Right cardiac atrium (tissue), 5 donors: Measurements from ENCODE around the gene CA6. TPM values are rescaled to one million over a fixed set of nuclear protein-coding genes. Genes with fewer than 3 reads are reported as not detected.
"Not testable (repeated sequence)": the region's sequence is repeated elsewhere in the genome, so short reads cannot be mapped to it uniquely, and the experiment has no call there.

Experiments
- ATAC-seq, 2 donors: fragments of 200-7000 bp; cut with Tn5 transposase; one replicate each; pipeline versions ENCODE4 v1.8.0 to v1.9.1; 2020; ENCODE audit warnings: moderate library complexity in 2 of 2, mild to moderate bottlenecking in 1 of 2
- DNase-seq, 3 donors: peaks; one replicate each; pipeline ENCODE4 v3.0.0-alpha.2; 2020
- H3K27ac ChIP-seq: one replicate; pipeline ENCODE4 v1.5.1; 2013; ENCODE audit warnings: mild to moderate bottlenecking, low read length, control low read depth, moderate library complexity
- H3K27me3 ChIP-seq: one replicate; pipeline ENCODE4 v1.6.1; 2013; ENCODE audit not compliant: control insufficient read depth, insufficient read depth
- H3K4me1 ChIP-seq: one replicate; pipeline ENCODE4 v1.6.1; 2013; ENCODE audit warnings: low read length; ENCODE audit not compliant: control insufficient read depth, insufficient read depth
- H3K4me3 ChIP-seq: one replicate; pipeline ENCODE4 v1.5.1; 2013; ENCODE audit warnings: low read length, control low read depth
- H3K9me3 ChIP-seq: one replicate; pipeline ENCODE4 v1.6.1; 2013; ENCODE audit warnings: low read length; ENCODE audit not compliant: control insufficient read depth
- WGBS: extraction: QIAGEN DNeasy Blood & Tissue Kit; methylation state at CpG from one replicate; pipeline ENCODE4 v1.1.7; 2013; 5-methylcytosine and 5-hydroxymethylcytosine counted together
- intact Hi-C, 4 donors: fragments of 100-400 bp; cut with DNase I; formaldehyde crosslinking; loops; one replicate each; pipeline versions ENCODE4 v1.11.0 to v1.14.0; 2022 to 2023
- polyA plus RNA-seq: library from polyadenylated mRNA; stranded (reverse); fragments of 200-250 nt; gene quantifications from one replicate; pipeline ENCODE4 v1.2.3, GENCODE V29; 2013
- total RNA-seq, 4 donors: library from RNA; stranded (reverse); fragmentation: NEBNext Ultra II Directional; extraction: Animal tissue kit (Norgen Biotek cat#: 25700); gene quantifications; one replicate each; pipeline ENCODE4 v1.2.1, GENCODE V29; 2021
- donor health status: healthy with polysubstance abuse.
- donor health status: DM: no; HTN: yes; CAD: no.
- donor health status: DM: no; HTN: no; CAD: no.
- donor health status: DM: no; HTN: yes; CAD: no; lungs with severe emphysema.
- donor health status: DM: yes; HTN: yes; CAD: no.

The CA6 gene
- total and polyA plus RNA-seq, 5 donors: not detected

DNA sequence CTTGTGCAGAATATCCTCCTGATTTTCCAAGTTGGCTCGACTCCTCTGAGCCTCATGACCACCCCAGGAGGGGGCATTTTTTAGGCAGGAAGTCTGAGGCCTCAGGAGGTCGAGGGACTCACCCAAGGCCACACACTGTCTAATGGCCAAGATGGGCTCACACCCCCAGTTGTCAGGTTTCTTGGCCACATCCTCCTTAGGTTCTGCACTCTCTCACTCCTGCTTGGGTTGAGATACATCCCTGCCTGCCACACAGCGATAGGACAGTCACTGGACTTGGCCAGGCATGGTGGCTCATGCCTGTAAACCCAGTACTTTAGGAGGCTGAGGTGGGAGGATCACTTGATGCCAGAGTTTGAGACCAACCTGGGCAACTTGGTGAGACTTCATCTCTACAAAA lies 4.6 kb downstream of the CA6 start:
- intact Hi-C loops: no loop called here
- no peaks in the 10 kb centered on the region for H3K9me3 ChIP-seq
- DNase-seq (no peak), ATAC-seq (no peak)
- no peaks in the 10 kb centered on the region for H3K4me1 ChIP-seq
- H3K27me3 ChIP-seq: no peaks in the 10 kb centered on the region
- no peak overlapping the region for H3K27ac ChIP-seq
- WGBS: 76% methylated on average over 3 of the region's 3 CpGs
- H3K4me3 ChIP-seq: no peak overlapping the region

DNA sequence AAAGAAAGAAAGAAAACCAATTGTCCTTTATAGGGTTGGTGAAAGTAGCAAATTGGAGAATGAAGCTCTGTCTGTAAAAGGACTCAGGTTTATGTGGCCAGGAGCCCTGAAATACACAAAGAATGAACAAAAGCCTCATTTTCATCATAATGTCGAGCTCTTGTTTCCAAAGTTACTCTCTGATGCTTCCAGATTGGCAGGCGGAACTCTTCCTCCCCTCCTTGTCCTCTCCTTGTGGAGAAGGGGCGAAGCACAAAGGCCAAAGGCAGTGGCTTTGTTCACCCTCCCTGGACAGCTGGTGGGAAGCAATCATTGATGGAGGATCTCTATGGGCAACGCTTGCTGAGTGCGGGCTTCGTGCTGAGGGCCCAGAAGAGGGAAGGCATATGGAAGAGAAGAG lies 5.6 kb downstream of the CA6 start:
- H3K9me3 ChIP-seq: no peaks in the 10 kb centered on the region
- ATAC-seq (no peak), DNase-seq (no peak)
- 85% methylated on average over 6 of the region's 6 CpGs for WGBS
- no peak overlapping the region for H3K27ac ChIP-seq
- intact Hi-C loops: no loop called here
- no peaks in the 10 kb centered on the region for H3K27me3 ChIP-seq
- H3K4me1 ChIP-seq: no peaks in the 10 kb centered on the region
- no peak overlapping the region for H3K4me3 ChIP-seq

DNA sequence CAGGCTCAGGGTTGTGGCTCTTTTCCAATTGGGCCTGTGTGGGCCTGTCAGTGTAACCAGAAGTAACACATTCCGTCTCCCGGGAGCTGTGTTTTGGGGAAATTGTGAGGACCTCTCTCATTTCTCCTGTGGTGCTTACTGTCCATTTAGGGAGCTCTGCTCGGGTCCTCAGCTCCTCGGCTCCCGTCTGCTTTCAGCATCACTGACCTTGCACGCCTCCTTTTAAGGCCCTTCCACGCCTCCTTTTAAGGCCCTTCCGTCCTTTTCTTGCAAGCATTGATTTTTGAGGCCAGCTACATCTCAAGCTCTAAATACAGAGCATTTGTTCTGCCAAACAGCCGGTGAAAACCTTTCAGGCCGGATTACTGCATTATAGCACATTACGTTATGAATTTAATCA lies 9.7 kb downstream of the CA6 start:
- Histone ChIP-seq H3K27me3 (no peaks in the 10 kb centered on the region), H3K4me1 (no peaks in the 10 kb centered on the region), H3K4me3 (no peak overlapping the region), H3K27ac (no peak overlapping the region), H3K9me3 (no peaks in the 10 kb centered on the region)
- intact Hi-C loops: no loop called here
- ATAC-seq (no peak), DNase-seq (no peak)
- WGBS: 81% methylated on average over 11 of the region's 11 CpGs

- Histone ChIP-seq H3K9me3 (no peaks in the 10 kb centered on the region), H3K4me1 (no peaks in the 10 kb centered on the region), H3K27me3 (no peaks in the 10 kb centered on the region), H3K27ac (no peak overlapping the region), H3K4me3 (no peak overlapping the region)
- ATAC-seq (no peak), DNase-seq (no peak)
- intact Hi-C loops: no loop called here
- 90% methylated on average over 17 of the region's 17 CpGs for WGBS
These were observed 11.0 kb downstream of the CA6 start for GRCh38 chr1:8956461-8957349.

- Histone ChIP-seq H3K4me1 (no peaks in the 10 kb centered on the region), H3K27ac (no peak overlapping the region), H3K4me3 (no peak overlapping the region), H3K9me3 (no peaks in the 10 kb centered on the region), H3K27me3 (no peaks in the 10 kb centered on the region)
- 39% methylated on average over 13 of the region's 13 CpGs for WGBS
- peak in 1 of 3 donors; percentile 68 for DNase-seq
- ATAC-seq: peak in 1 of 2 donors; percentile 51
- intact Hi-C loops: no loop called here
These were observed 17.3 kb downstream of the CA6 start for GRCh38 chr1:8962812-8963530.

- ATAC-seq (no peak), DNase-seq (no peak)
- Histone ChIP-seq H3K27me3 (no peaks in the 10 kb centered on the region), H3K4me3 (no peak overlapping the region), H3K27ac (no peak overlapping the region), H3K4me1 (no peaks in the 10 kb centered on the region), H3K9me3 (no peaks in the 10 kb centered on the region)
- intact Hi-C loops: no loop called here
- WGBS: 50% methylated on average over 8 of the region's 8 CpGs
These were observed 18.3 kb downstream of the CA6 start for GRCh38 chr1:8963963-8964362.

- Histone ChIP-seq H3K9me3 (no peaks in the 10 kb centered on the region), H3K4me1 (no peaks in the 10 kb centered on the region), H3K27me3 (no peaks in the 10 kb centered on the region), H3K4me3 (no peak overlapping the region), H3K27ac (no peak overlapping the region)
- intact Hi-C loops: no loop called here
- WGBS: 92% methylated on average over 16 of the region's 16 CpGs
- no peak for ATAC-seq
- no peak for DNase-seq
These were observed 19.6 kb downstream of the CA6 start for GRCh38 chr1:8965121-8965820.

DNA sequence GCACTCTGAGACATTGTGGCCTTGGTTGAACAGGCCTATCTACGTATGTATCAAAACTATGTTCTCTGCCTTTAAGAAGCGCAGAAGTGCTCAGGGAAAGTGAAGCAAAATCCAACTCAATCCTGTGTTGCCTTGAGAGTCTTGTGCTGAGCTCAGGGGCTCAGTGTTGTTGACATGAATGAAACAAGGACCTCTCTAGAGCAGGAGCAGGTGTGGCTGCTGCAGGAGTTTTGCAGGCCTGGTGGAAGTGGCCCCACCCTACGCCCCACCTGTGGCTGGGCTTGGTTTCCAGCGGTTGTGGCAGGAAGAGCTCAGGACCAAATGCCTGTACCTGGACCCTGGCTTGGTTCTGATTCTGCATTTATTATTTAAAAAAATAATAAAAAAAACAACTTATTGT lies 20.9 kb downstream of the CA6 start:
- no peak for DNase-seq
- no peak for ATAC-seq
- 98% methylated on average over 4 of the region's 4 CpGs for WGBS

DNA sequence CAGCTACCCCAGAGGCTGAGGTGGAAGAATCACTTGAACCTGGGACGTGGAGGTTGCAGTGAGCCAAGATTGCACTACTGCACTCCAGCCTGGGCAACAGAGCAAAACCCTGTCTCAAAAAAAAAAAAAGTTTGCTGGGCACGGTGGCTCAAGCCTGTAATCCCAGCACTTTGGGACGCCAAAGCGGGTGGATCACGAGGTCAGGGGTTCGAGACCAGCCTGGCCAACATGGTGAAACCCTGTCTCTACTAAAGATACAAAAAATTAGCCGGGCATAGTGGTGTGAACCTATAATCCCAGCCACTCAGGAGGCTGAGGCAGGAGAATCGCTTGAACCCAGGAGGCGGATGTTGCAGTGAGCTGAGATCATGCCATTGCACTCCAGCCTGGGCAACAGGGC lies 23.2 kb downstream of the CA6 start:
- H3K4me1 ChIP-seq, H3K27ac ChIP-seq, H3K4me3 ChIP-seq, H3K9me3 ChIP-seq, DNase-seq, intact Hi-C loops, H3K27me3 ChIP-seq, ATAC-seq: not testable (repeated sequence)
- 90% methylated on average over 9 of the region's 9 CpGs for WGBS

More for the DNA sequence above, 20.9 kb downstream of the CA6 start:
- no peaks in the 10 kb centered on the region for H3K9me3 ChIP-seq
- H3K4me3 ChIP-seq: no peak overlapping the region
- no peaks in the 10 kb centered on the region for H3K4me1 ChIP-seq
- H3K27me3 ChIP-seq: no peaks in the 10 kb centered on the region
- intact Hi-C loops: no loop called here
- no peak overlapping the region for H3K27ac ChIP-seq

DNA sequence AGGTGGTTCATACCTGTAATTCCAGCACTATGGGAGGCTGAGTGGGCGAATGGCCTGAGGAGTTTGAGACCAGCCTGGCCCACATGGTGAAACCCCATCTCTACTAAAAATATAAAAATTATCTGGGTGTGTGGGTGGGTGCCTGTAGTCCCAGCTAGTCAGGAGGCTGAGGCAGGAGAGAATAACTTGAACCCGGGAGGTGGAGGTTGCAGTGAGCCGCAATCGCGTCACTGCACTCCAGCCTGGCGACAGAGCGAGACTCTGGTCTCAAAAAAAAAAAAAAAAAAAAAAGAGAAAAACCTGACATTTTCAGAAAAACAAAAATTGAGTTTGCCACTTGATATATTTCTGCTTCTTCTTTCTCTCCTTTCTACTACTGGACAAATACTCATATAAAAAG lies 24.3 kb downstream of the CA6 start:
- ATAC-seq (no peak), DNase-seq (no peak)
- no peak overlapping the region for H3K4me3 ChIP-seq
- H3K9me3 ChIP-seq: no peaks in the 10 kb centered on the region
- 96% methylated on average over 7 of the region's 7 CpGs for WGBS
- H3K27ac ChIP-seq: no peak overlapping the region
- intact Hi-C loops: no loop called here
- no peaks in the 10 kb centered on the region for H3K4me1 ChIP-seq
- no peaks in the 10 kb centered on the region for H3K27me3 ChIP-seq

- no peak for ATAC-seq
- Histone ChIP-seq H3K27ac (no peak overlapping the region), H3K4me1 (no peaks in the 10 kb centered on the region), H3K27me3 (no peaks in the 10 kb centered on the region), H3K4me3 (no peak overlapping the region), H3K9me3 (no peaks in the 10 kb centered on the region)
- 73% methylated on average over 9 of the region's 9 CpGs for WGBS
- intact Hi-C loops: no loop called here
- no peak for DNase-seq
These were observed 25.2 kb downstream of the CA6 start for GRCh38 chr1:8970870-8971337.
